ENCODE data around the gene HEXIM1. TPM values are rescaled to one million over a fixed set of nuclear protein-coding genes. Genes with fewer than 3 reads are reported as not detected.

HEXIM1 gene
- total RNA-seq, 1 donor from 2014 or later: 19.8 TPM

- DNase-seq (ENCODE audit: low spot score): peak; percentile 99
- intact Hi-C loops (cut with DNase I): loop anchor here (1.0 kb wide), 1 partner anchor 13 kb away; the partner anchor contains the start of gene HEXIM1
Observed at GRCh38 chr17:45161288-45162024, 13.2 kb downstream of the HEXIM1 start, which contains the start of gene HEXIM2. Gene HEXIM2 (plus strand): TSS chr17:45161875. CDS start chr17:45162794, 919 bp downstream.

GRCh38 chr17:45162025-45162687 lies 13.9 kb downstream of the HEXIM1 start:
- intact Hi-C loops (cut with DNase I): no loop called here
- no peak for DNase-seq (ENCODE audit: low spot score)

GRCh38 chr17:45164734-45165269 lies 16.5 kb downstream of the HEXIM1 start:
- intact Hi-C loops (cut with DNase I): no loop called here
- DNase-seq (ENCODE audit: low spot score): peak; percentile 71

GRCh38 chr17:45168991-45169752 lies 20.9 kb downstream of the HEXIM1 start:
- DNase-seq (ENCODE audit: low spot score): peak; percentile 70
- intact Hi-C loops (cut with DNase I): no loop called here

GRCh38 chr17:45170280-45170930 lies 22.1 kb downstream of the HEXIM1 start:
- intact Hi-C loops (cut with DNase I): no loop called here
- DNase-seq (ENCODE audit: low spot score): peak; percentile 66

GRCh38 chr17:45170931-45171337 lies 22.7 kb downstream of the HEXIM1 start:
- DNase-seq (ENCODE audit: low spot score): peak; percentile 82
- intact Hi-C loops (cut with DNase I): no loop called here

- DNase-seq (ENCODE audit: low spot score): no peak
- intact Hi-C loops (cut with DNase I): no loop called here
Observed at GRCh38 chr17:45171338-45172231, 23.3 kb downstream of the HEXIM1 start.

- intact Hi-C loops (cut with DNase I): no loop called here
- DNase-seq (ENCODE audit: low spot score): no peak
Observed at GRCh38 chr17:45172232-45172540, 23.9 kb downstream of the HEXIM1 start.

GRCh38 chr17:45172541-45173286 lies 24.4 kb downstream of the HEXIM1 start:
- no peak for DNase-seq (ENCODE audit: low spot score)
- intact Hi-C loops (cut with DNase I): no loop called here

GRCh38 chr17:45175759-45176115 lies 27.5 kb downstream of the HEXIM1 start:
- intact Hi-C loops (cut with DNase I): no loop called here
- no peak for DNase-seq (ENCODE audit: low spot score)

- intact Hi-C loops (cut with DNase I): no loop called here
- no peak for DNase-seq (ENCODE audit: low spot score)
Observed at GRCh38 chr17:45177563-45177962, 29.3 kb downstream of the HEXIM1 start.

GRCh38 chr17:45184144-45184543 lies 35.9 kb downstream of the HEXIM1 start:
- no peak for DNase-seq (ENCODE audit: low spot score)
- intact Hi-C loops (cut with DNase I): no loop called here

- intact Hi-C loops (cut with DNase I): no loop called here
- no peak for DNase-seq (ENCODE audit: low spot score)
Observed at GRCh38 chr17:45186801-45187354, 38.6 kb downstream of the HEXIM1 start.

- DNase-seq (ENCODE audit: low spot score): no peak
- intact Hi-C loops (cut with DNase I): no loop called here
Observed at GRCh38 chr17:45189009-45189408, 40.7 kb downstream of the HEXIM1 start.

- intact Hi-C loops (cut with DNase I): loop anchor here (10.0 kb wide), 1 partner anchor 266 kb away; no protein-coding TSS in a partner anchor
- DNase-seq (ENCODE audit: low spot score): no peak
Observed at GRCh38 chr17:45190503-45191255, 42.4 kb downstream of the HEXIM1 start.

- intact Hi-C loops (cut with DNase I): loop anchor here (10.0 kb wide), 1 partner anchor 271 kb away; no protein-coding TSS in a partner anchor
- DNase-seq (ENCODE audit: low spot score): no peak
Observed at GRCh38 chr17:45195424-45195823, 47.1 kb downstream of the HEXIM1 start.

GRCh38 chr17:45197108-45197507 lies 48.8 kb downstream of the HEXIM1 start:
- intact Hi-C loops (cut with DNase I): loop anchor here (1.0 to 10.0 kb wide), 2 partner anchors 62 to 272 kb away; partner anchors contain the start of gene ACBD4
- DNase-seq (ENCODE audit: low spot score): no peak
